GM23248 (cell line): ENCODE results near the gene LMBR1L.

Experiments used
- EZH2 ChIP-seq: fragments of 200-600 bp; sonication (generic); IDR thresholded peaks from 2 replicates; pipeline ENCODE4 v1.6.1; 2018; ENCODE audit warnings: antibody characterized with exemption, mild to moderate bottlenecking; ENCODE audit not compliant: insufficient read depth, poor library complexity, severe bottlenecking
- EZH2phosphoT487 ChIP-seq: fragments of 200-600 bp; sonication (generic); IDR thresholded peaks from 2 replicates; pipeline ENCODE4 v1.6.1; 2018; ENCODE audit warnings: antibody characterized with exemption, moderate library complexity, mild to moderate bottlenecking, low read depth; ENCODE audit not compliant: insufficient read depth

DNA sequence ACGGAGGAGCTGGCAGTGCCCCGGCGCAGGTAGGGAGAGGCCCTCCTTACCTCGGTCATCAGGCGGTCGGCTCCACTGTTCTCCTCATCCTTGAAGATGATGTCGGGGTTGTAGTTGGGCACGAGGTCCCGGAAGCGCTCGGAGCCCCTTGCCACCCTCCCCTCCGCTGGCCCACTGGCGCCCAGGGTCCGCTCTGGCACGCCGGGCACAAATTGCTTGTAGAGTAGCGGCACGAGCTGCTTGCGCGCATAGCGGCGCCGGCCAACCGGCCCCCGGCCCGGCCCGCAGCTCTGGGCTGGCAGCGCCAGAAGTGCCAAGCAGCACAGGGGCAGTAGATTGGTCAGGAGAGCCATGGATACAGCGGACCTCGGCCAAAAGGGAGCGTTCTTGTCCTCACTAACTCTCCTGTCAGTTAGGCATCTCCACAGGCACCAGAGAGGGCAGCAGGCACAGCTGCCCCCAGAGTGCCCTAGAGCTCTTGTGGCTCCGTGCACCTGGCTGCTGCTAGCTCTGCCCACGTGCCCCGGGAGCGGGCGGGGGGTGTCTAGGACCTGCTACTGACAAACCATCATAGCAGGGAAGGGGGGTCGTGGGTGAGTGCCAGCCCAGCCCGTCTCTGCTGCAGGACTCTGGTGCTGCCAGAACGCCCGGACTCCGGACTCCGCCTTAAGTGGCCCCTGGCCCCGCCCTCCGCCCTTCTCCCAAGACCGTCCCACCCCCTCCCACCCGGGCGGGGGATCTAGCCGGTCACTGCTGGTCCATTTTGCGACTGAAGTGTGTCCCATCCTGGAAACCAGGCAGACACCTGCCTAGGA, 16.3 kb downstream of the LMBR1L start, which contains the start of gene DHH:
- peak; percentile 86 for TF ChIP-seq EZH2
- TF ChIP-seq EZH2phosphoT487: no peak
